ENCODE results near the gene RAMP1.
A peak's percentile ranks its signal among the peaks of the same experiment; 100 is the strongest.

The RAMP1 gene

GRCh38 chr2:237868631-237869342 is 9.4 kb downstream of the RAMP1 start:
- 0 out of 2 replicates have a peak, but pooled peaks cover 4% of the 10 kb centered on the region for H3K36me3 ChIP-seq
- H3K4me3 ChIP-seq (ENCODE audit: low read depth, low read length), result no peak overlapping the region
- no peak for DNase-seq
- H3K9me3 ChIP-seq, result no peaks in the 10 kb centered on the region
- H3K4me1 ChIP-seq, result peaks cover 20% of the 10 kb centered on the region
- no peak for TF ChIP-seq CTCF (IDR thresholded peaks at IDR 0.05; ENCODE audit: low read depth, low read length)
- no peaks in the 10 kb centered on the region for H3K27me3 ChIP-seq

DNA sequence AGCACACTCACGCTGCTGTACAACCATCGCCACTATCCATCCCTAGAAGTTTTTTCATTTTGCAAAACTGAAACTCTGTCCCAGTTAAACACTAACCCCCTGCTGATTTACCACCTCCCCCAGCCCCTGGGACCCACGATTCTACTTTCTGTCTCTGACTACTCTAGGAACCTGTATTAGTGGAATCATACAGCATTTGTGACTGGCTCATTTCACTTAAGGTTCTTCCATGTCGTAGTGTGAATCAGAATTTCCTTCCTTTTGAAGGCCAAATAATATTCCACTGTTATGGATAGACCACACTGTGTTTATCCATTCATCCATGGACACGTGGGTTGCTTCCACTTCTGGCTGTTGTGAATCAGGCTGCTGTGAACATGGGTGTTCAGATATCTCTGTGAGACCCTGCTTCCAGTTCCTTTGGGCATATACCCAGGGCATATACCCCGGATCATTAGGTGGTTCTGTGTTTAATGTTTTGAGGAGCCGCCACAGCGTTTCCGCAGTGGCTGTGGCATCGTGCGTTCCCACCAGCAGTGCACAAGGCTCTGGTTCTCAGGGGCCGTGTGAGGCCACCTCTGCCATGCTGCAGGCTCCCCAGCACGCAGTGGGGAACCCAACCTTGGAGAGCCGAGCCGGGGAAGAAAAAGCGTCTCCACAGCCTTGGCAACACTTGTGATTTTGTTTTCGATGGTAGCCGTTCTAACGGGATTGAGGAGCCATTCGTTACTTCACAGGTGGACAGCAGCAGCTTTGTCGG is 10.1 kb downstream of the RAMP1 start:
- H3K27me3 ChIP-seq, result no peaks in the 10 kb centered on the region
- H3K9me3 ChIP-seq, result no peaks in the 10 kb centered on the region
- DNase-seq, result no peak
- H3K4me1 ChIP-seq, result peaks cover 15% of the 10 kb centered on the region
- H3K4me3 ChIP-seq (ENCODE audit: low read depth, low read length), result no peak overlapping the region
- 0 out of 2 replicates have a peak, but pooled peaks cover 2% of the 10 kb centered on the region for H3K36me3 ChIP-seq
- TF ChIP-seq CTCF (IDR thresholded peaks at IDR 0.05; ENCODE audit: low read depth, low read length), result no peak

- peaks cover 11% of the 10 kb centered on the region for H3K4me1 ChIP-seq
- TF ChIP-seq CTCF (IDR thresholded peaks at IDR 0.05; ENCODE audit: low read depth, low read length), result no peak
- DNase-seq, result no peak
These were observed 10.7 kb downstream of the RAMP1 start for GRCh38 chr2:237870126-237870525.

DNA sequence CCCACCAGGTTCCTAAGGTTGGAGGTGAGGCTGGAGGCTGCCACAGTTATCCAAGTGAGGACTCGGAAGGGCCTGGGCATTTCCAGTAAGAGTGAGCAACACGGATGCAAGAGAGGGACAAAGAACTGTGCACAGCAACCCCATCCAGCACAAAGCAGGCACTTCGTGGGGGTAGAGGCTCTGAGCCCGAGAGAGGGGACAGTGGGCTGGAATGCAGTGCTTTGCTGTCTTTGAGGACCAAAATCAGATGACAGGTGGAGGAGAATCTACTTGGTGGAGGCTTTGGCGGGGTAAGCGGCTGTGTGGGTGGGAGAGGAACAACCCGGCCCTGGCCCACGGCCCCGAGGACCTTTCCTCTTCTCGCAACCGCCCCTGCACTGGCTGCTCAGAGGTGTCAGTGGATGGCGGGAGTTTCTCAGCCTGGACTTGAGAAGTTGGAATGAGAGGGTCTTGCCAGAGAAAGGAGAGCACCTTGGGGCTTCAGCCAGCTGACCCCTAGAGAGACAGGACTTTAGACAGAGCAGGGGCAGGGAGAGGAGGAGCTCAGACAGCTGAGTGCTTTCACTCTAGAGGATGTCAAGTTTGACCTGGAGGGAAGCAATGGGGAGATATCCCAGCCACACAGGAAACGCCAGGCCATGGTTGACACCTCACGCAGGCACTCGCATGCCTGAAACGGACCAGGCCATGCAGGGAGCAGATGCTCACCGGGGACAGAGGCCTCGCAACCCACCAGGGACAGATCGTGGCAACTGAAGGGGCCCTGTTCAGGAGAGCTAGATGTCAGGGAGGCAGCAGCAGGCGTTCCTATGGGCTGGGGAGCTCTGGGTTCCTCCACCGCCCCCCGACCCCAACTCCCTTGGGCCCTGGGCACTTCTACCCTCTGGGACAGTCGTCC is 11.6 kb downstream of the RAMP1 start:
- Histone ChIP-seq H3K27me3 (no peaks in the 10 kb centered on the region), H3K36me3 (no peaks in the 10 kb centered on the region), H3K4me1 (peaks cover 3% of the 10 kb centered on the region), H3K9me3 (no peaks in the 10 kb centered on the region), H3K4me3 (ENCODE audit: low read depth, low read length) (no peak overlapping the region)
- peak; percentile 53 for DNase-seq
- TF ChIP-seq CTCF (IDR thresholded peaks at IDR 0.05; ENCODE audit: low read depth, low read length), result no peak

More at GRCh38 chr2:237870126-237870525, 10.7 kb downstream of the RAMP1 start:
- Histone ChIP-seq H3K9me3 (no peaks in the 10 kb centered on the region), H3K4me3 (ENCODE audit: low read depth, low read length) (no peak overlapping the region), H3K27me3 (no peaks in the 10 kb centered on the region), H3K36me3 (no peaks in the 10 kb centered on the region)

- H3K9me3 ChIP-seq, result no peaks in the 10 kb centered on the region
- DNase-seq, result no peak
- H3K4me3 ChIP-seq (ENCODE audit: low read depth, low read length), result no peak overlapping the region
- no peaks in the 10 kb centered on the region; the same call in 1 of the 2 replicates for H3K4me1 ChIP-seq
- TF ChIP-seq CTCF (IDR thresholded peaks at IDR 0.05; ENCODE audit: low read depth, low read length), result no peak
- H3K36me3 ChIP-seq, result peaks cover 3% of the 10 kb centered on the region; the same call in 1 of the 2 replicates
- no peaks in the 10 kb centered on the region for H3K27me3 ChIP-seq
These were observed 12.9 kb downstream of the RAMP1 start for GRCh38 chr2:237872178-237872887.
